Uterus (tissue), 4 donors: ENCODE measurements around the gene PSG3. TPM values are rescaled to one million over a fixed set of nuclear protein-coding genes. Genes with fewer than 3 reads are reported as not detected.
"Not testable (repeated sequence)": the region's sequence is repeated elsewhere in the genome, so short reads cannot be mapped to it uniquely, and the experiment has no call there.

Experiments
- DNase-seq, 2 donors: peaks; one replicate each; pipeline ENCODE4 v3.0.0-alpha.2; 2019 to 2020
- H3K27ac ChIP-seq, 2 donors: fragments of 200-600 bp; sonication (generic); 1 replicate in 1 of 2; 2 replicates in 1 of 2; pipeline ENCODE4 v1.5.1; 2016 to 2018
- H3K27me3 ChIP-seq, 2 donors: fragments of 200-600 bp; sonication (generic); one replicate each; pipeline ENCODE4 v1.5.1; 2018 to 2019; ENCODE audit warnings: control low read depth in 1 of 2
- H3K36me3 ChIP-seq, 2 donors: fragments of 200-600 bp; sonication (generic); one replicate each; pipeline ENCODE4 v1.5.1; 2019; ENCODE audit warnings: control low read depth in 1 of 2
- H3K4me1 ChIP-seq, 2 donors: fragments of 200-600 bp; sonication (generic); one replicate each; pipeline ENCODE4 v1.5.1; 2018 to 2019; ENCODE audit warnings: control low read depth in 1 of 2
- H3K4me3 ChIP-seq, 2 donors: fragments of 200-600 bp; sonication (generic); 1 replicate in 1 of 2; 2 replicates in 1 of 2; pipeline ENCODE4 v1.5.1; 2018 to 2019; ENCODE audit warnings: mild to moderate bottlenecking in 1 of 2
- H3K9me3 ChIP-seq, 2 donors: fragments of 200-600 bp; sonication (generic); one replicate each; pipeline ENCODE4 v1.5.1; 2019; ENCODE audit warnings: control low read depth in 1 of 2
- POLR2A ChIP-seq, 2 donors: fragments of 450-650 bp; IDR thresholded peaks; one replicate each; pipeline ENCODE4 v1.6.1; 2016; ENCODE audit warnings: antibody characterized with exemption in 2 of 2, mild to moderate bottlenecking in 1 of 2, moderate library complexity in 1 of 2
- intact Hi-C: fragments of 100-400 bp; cut with DNase I; formaldehyde crosslinking; loops from one replicate; pipeline ENCODE4 v1.15.1; 2023; ENCODE audit warnings: low total_unique reads
- total RNA-seq, 4 donors: library from RNA; depleted of rRNA in 3 of 4; stranded (reverse); fragments of >200 nt in 3 of 4; gene quantifications; one replicate each; pipeline versions ENCODE4 v1.1.0 to v1.2.4, GENCODE V29; 2014 to 2023
- TF ChIP-seq, protein P1 (sequence below), 4 experiments: fragments of 200-600 bp in 2 of 4; fragments of 450-650 bp in 2 of 4; sonication (generic) in 2 of 4; IDR thresholded peaks; one replicate each; pipeline ENCODE4 v1.5.1; 2016 to 2019; ENCODE audit warnings: antibody characterized with exemption in 4 of 4, mild to moderate bottlenecking in 2 of 4, moderate library complexity in 1 of 4
- donor health status: DM: yes; HTN: yes; CAD: no.

Gene PSG3
- total RNA-seq, 4 donors from 2014 or later = not detected

GRCh38 chr19:42697884-42698283 is 42.4 kb downstream of the PSG3 start:
- H3K4me1 ChIP-seq = no peaks in the 10 kb centered on the region
- no peaks in the 10 kb centered on the region for H3K9me3 ChIP-seq
- TF ChIP-seq, protein P1, sequence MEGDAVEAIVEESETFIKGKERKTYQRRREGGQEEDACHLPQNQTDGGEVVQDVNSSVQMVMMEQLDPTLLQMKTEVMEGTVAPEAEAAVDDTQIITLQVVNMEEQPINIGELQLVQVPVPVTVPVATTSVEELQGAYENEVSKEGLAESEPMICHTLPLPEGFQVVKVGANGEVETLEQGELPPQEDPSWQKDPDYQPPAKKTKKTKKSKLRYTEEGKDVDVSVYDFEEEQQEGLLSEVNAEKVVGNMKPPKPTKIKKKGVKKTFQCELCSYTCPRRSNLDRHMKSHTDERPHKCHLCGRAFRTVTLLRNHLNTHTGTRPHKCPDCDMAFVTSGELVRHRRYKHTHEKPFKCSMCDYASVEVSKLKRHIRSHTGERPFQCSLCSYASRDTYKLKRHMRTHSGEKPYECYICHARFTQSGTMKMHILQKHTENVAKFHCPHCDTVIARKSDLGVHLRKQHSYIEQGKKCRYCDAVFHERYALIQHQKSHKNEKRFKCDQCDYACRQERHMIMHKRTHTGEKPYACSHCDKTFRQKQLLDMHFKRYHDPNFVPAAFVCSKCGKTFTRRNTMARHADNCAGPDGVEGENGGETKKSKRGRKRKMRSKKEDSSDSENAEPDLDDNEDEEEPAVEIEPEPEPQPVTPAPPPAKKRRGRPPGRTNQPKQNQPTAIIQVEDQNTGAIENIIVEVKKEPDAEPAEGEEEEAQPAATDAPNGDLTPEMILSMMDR (IDR thresholded peaks at IDR 0.05) = no peak
- no peak for TF ChIP-seq POLR2A (IDR thresholded peaks at IDR 0.05)
- no peak overlapping the region for H3K27ac ChIP-seq
- DNase-seq = no peak
- intact Hi-C loops = no loop called here
- H3K4me3 ChIP-seq = no peak overlapping the region
- no peaks in the 10 kb centered on the region for H3K36me3 ChIP-seq
- no peaks in the 10 kb centered on the region for H3K27me3 ChIP-seq

- no peak overlapping the region for H3K27ac ChIP-seq
- no peak for TF ChIP-seq POLR2A (IDR thresholded peaks at IDR 0.05)
- TF ChIP-seq, protein P1 (IDR thresholded peaks at IDR 0.05) = no peak
- no peaks in the 10 kb centered on the region for H3K9me3 ChIP-seq
- H3K4me1 ChIP-seq = no peaks in the 10 kb centered on the region
- H3K27me3 ChIP-seq = no peaks in the 10 kb centered on the region
- intact Hi-C loops = no loop called here
- DNase-seq = no peak
- H3K36me3 ChIP-seq = no peaks in the 10 kb centered on the region
- H3K4me3 ChIP-seq = no peak overlapping the region
Measured at GRCh38 chr19:42695811-42696503, 44.3 kb downstream of the PSG3 start.

DNA sequence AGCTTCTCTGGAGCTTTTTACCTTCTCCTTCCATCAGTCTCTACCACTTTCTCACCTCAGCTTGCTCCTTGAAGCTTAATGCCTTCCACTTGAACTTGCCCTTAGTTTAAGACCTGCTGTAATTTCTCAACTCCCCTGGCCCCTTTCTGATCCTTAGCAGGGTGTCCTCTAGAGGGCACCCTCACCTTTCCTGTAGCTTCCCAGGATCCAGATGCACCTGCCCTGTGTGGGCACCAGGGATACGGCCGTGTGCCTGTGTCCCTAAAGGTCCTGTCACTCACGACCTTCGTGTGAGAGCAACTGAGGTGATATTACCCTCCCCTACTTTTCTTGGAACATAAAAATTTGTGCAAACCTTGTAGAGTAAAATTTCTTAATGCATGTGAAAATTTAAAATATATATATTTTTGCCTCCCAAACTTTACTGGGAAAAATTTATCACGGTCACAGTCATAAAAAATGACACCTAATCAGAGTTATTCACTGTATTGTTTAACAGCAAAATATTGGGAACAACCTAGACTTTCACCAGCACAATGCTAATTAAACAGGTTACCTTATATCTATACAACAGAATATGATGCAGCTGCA is 46.4 kb downstream of the PSG3 start:
- no peak for DNase-seq
- intact Hi-C loops = no loop called here
- H3K4me1 ChIP-seq = no peaks in the 10 kb centered on the region
- TF ChIP-seq POLR2A (IDR thresholded peaks at IDR 0.05) = no peak
- TF ChIP-seq, protein P1 (IDR thresholded peaks at IDR 0.05) = no peak
- H3K27ac ChIP-seq = no peak overlapping the region
- no peak overlapping the region for H3K4me3 ChIP-seq
- H3K9me3 ChIP-seq = no peaks in the 10 kb centered on the region
- no peaks in the 10 kb centered on the region for H3K36me3 ChIP-seq
- no peaks in the 10 kb centered on the region for H3K27me3 ChIP-seq

- Histone ChIP-seq H3K4me3 (no peak overlapping the region), H3K9me3 (no peaks in the 10 kb centered on the region), H3K27me3 (no peaks in the 10 kb centered on the region), H3K36me3 (no peaks in the 10 kb centered on the region), H3K27ac (no peak overlapping the region), H3K4me1 (no peaks in the 10 kb centered on the region)
- TF ChIP-seq POLR2A (IDR thresholded peaks at IDR 0.05) = no peak
- TF ChIP-seq, protein P1 (IDR thresholded peaks at IDR 0.05) = no peak
- no peak for DNase-seq
- intact Hi-C loops = no loop called here
Measured at GRCh38 chr19:42683917-42684513, 56.3 kb downstream of the PSG3 start.

GRCh38 chr19:42676326-42676725 is 64.0 kb downstream of the PSG3 start:
- DNase-seq, H3K36me3 ChIP-seq, intact Hi-C loops, H3K4me3 ChIP-seq, H3K27ac ChIP-seq, H3K4me1 ChIP-seq, H3K27me3 ChIP-seq, H3K9me3 ChIP-seq: not testable (repeated sequence)

- intact Hi-C loops, DNase-seq, H3K27ac ChIP-seq, H3K4me3 ChIP-seq, H3K9me3 ChIP-seq, H3K27me3 ChIP-seq, H3K36me3 ChIP-seq, H3K4me1 ChIP-seq: not testable (repeated sequence)
Measured at GRCh38 chr19:42674549-42674948, 65.7 kb downstream of the PSG3 start.
